ENCODE results near the gene MTFP1. TPM values are rescaled to one million over a fixed set of nuclear protein-coding genes. Genes with fewer than 3 reads are reported as not detected.

MTFP1 gene
- total and polyA plus RNA-seq, 9 of the 15 experiments (the other 6 are each of a cell fraction or from before 2014, with no cell fraction given) = 10.7 to 52.0 (median 30.1) TPM

GRCh38 chr22:30425616-30426387 lies at the start of gene MTFP1 (continued):
- TF ChIP-seq BCLAF1 (IDR thresholded peaks at IDR 0.05; ENCODE audit: borderline replicate concordance in 1 of 2, control insufficient read depth in 1 of 2, low read depth in 2 of 2, low read length in 1 of 2) (no peak), U2AF1 (optimal IDR thresholded peaks at IDR 0.05; ENCODE audit: low read depth, low read length) (no peak), ZBTB26 (CRISPR knock-in tag; IDR thresholded peaks at IDR 0.05) (no peak), NFXL1 (CRISPR knock-in tag; IDR thresholded peaks at IDR 0.05) (no peak), RUNX1 (IDR thresholded peaks at IDR 0.05; ENCODE audit: low read depth) (no peak), THAP7 (CRISPR knock-in tag; IDR thresholded peaks at IDR 0.05) (no peak), MYBL2 (IDR thresholded peaks at IDR 0.05; ENCODE audit: low read depth) (no peak), MYBL2 (CRISPR knock-in tag; IDR thresholded peaks at IDR 0.05; ENCODE audit: borderline replicate concordance) (no peak), MLLT1 (IDR thresholded peaks at IDR 0.05) (no peak), FOXP4 (CRISPR knock-in tag; IDR thresholded peaks at IDR 0.05; ENCODE audit: borderline replicate concordance) (no peak), ZNF431 (CRISPR knock-in tag; IDR thresholded peaks at IDR 0.05) (no peak), SMAD4 (CRISPR knock-in tag; conservative IDR thresholded peaks at IDR 0.05) (peak; percentile 31; the same call in 1 of the 2 replicates), CBX5 (IDR thresholded peaks at IDR 0.05; ENCODE audit: borderline replicate concordance, low read depth) (no peak), MYC (IDR thresholded peaks at IDR 0.05; ENCODE audit: low read depth, low read length) (peak; percentile 24; the same call in 1 of the 2 replicates), MYC (CRISPR knock-in tag; IDR thresholded peaks at IDR 0.05; ENCODE audit: borderline replicate concordance, low read depth) (peak; percentile 35; the same call in 1 of the 2 replicates), ZNF830 (CRISPR knock-in tag; IDR thresholded peaks at IDR 0.05) (no peak), ZNF79 (CRISPR knock-in tag; IDR thresholded peaks at IDR 0.05; ENCODE audit: low read depth) (no peak), ZNF23 (CRISPR knock-in tag; IDR thresholded peaks at IDR 0.05) (no peak), CBFA2T3 (IDR thresholded peaks at IDR 0.05) (no peak), ZBTB8A (IDR thresholded peaks at IDR 0.05; ENCODE audit: partially characterized antibody) (no peak)
